Liver (tissue), 3 donors: ENCODE data around the gene AP2S1.
A peak's percentile ranks its signal among the peaks of the same experiment; 100 is the strongest.

Source experiments
- RAD21 ChIP-seq, 2 donors: IDR thresholded peaks; 2 replicates each; pipeline ENCODE4 v1.6.1; 2016; ENCODE audit warnings: antibody characterized with exemption in 2 of 2, mild to moderate bottlenecking in 2 of 2
- SP1 ChIP-seq: IDR thresholded peaks from 2 replicates; pipeline ENCODE4 v1.6.1; 2018; ENCODE audit warnings: antibody characterized with exemption, mild to moderate bottlenecking
- TF ChIP-seq, protein P1 (sequence below): fragments of 150-350 bp; IDR thresholded peaks from 2 replicates; pipeline ENCODE4 v1.5.1; 2017; ENCODE audit warnings: improper control_type of control experiment, low read depth, low read length; ENCODE audit not compliant: missing input control
- TF ChIP-seq, protein P2 (sequence below): IDR thresholded peaks from 2 replicates; pipeline ENCODE4 v1.6.1; 2016; ENCODE audit warnings: antibody characterized with exemption
- donor health status: healthy.
- donor health status: healthy.

DNA sequence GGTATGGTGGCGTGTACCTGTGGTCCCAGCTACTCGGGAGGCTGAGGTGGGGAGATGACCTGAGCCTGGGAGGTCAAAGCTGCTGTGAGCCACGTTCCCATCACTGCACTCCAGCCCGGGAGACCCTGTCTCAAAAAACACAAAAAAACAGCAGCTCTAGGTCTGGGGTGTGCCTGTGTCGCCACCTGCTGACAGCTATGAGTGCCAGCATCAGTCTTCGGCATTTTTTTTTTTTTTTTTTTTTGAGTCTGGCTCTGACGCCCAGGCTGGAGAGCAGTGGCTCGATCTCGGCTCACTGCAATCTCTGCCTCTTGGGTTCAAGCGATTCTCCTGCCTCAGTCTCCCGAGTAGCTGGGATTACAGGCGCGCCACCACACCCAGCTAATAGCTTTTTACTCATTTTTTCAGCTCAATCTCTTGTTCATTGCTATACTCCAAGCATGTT is 10.1 kb downstream of the AP2S1 start:
- TF ChIP-seq, protein P1, sequence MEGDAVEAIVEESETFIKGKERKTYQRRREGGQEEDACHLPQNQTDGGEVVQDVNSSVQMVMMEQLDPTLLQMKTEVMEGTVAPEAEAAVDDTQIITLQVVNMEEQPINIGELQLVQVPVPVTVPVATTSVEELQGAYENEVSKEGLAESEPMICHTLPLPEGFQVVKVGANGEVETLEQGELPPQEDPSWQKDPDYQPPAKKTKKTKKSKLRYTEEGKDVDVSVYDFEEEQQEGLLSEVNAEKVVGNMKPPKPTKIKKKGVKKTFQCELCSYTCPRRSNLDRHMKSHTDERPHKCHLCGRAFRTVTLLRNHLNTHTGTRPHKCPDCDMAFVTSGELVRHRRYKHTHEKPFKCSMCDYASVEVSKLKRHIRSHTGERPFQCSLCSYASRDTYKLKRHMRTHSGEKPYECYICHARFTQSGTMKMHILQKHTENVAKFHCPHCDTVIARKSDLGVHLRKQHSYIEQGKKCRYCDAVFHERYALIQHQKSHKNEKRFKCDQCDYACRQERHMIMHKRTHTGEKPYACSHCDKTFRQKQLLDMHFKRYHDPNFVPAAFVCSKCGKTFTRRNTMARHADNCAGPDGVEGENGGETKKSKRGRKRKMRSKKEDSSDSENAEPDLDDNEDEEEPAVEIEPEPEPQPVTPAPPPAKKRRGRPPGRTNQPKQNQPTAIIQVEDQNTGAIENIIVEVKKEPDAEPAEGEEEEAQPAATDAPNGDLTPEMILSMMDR: peak; percentile 84
- TF ChIP-seq SP1: no peak
- TF ChIP-seq, protein P2, sequence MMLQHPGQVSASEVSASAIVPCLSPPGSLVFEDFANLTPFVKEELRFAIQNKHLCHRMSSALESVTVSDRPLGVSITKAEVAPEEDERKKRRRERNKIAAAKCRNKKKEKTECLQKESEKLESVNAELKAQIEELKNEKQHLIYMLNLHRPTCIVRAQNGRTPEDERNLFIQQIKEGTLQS: no peak
- TF ChIP-seq RAD21 (IDR thresholded peaks at IDR 0.05): peak; percentile 90
